Keratinocyte (primary cell): Measurements from ENCODE around the gene BRSK1. TPM values are rescaled to one million over a fixed set of nuclear protein-coding genes. Genes with fewer than 3 reads are reported as not detected.

Source experiments
- DNase-seq: peaks from one replicate; pipeline ENCODE4 v3.0.0-alpha.2; 2011; ENCODE audit warnings: low read depth, missing footprints, low spot score
- FAIRE-seq: peaks from 2 replicates; lab custom pipeline; 2011; peaks lifted over from hg19 to GRCh38; lab: Jason Lieb, UNC
- H2AFZ ChIP-seq: 2 replicates; pipeline ENCODE4 v1.6.0; 2012; ENCODE audit warnings: low read length, control low read depth, inconsistent platforms; ENCODE audit not compliant: control insufficient read depth
- H3K27ac ChIP-seq: 2 replicates; pipeline ENCODE4 v1.5.1; 2011; ENCODE audit warnings: low read length; ENCODE audit not compliant: control insufficient read depth, insufficient read depth
- H3K27me3 ChIP-seq: 3 replicates; pipeline ENCODE4 v1.6.0; 2011; ENCODE audit warnings: low read length; ENCODE audit not compliant: control insufficient read depth, insufficient read depth; ENCODE audit errors: extremely low read depth
- H3K36me3 ChIP-seq, 2 experiments: 2 replicates in 1 of 2; 3 replicates in 1 of 2; pipeline ENCODE4 v1.5.1; 2011; ENCODE audit warnings: low read length in 2 of 2, mild to moderate bottlenecking in 1 of 2; ENCODE audit not compliant: control insufficient read depth in 2 of 2, insufficient read depth in 2 of 2; ENCODE audit errors: extremely low read depth in 1 of 2
- H3K4me1 ChIP-seq: 3 replicates; pipeline ENCODE4 v1.5.1; 2011; ENCODE audit warnings: low read length; ENCODE audit not compliant: control insufficient read depth, insufficient read depth; ENCODE audit errors: extremely low read depth
- H3K4me2 ChIP-seq: 3 replicates; pipeline ENCODE4 v1.6.0; 2011; ENCODE audit warnings: low read depth, low read length; ENCODE audit not compliant: control insufficient read depth, insufficient read depth; ENCODE audit errors: extremely low read depth
- H3K4me3 ChIP-seq, 3 experiments: fragments of 200-600 bp in 1 of 3; sonication (generic) in 1 of 3; 2 replicates in 2 of 3; 3 replicates in 1 of 3; pipeline ENCODE4 v1.5.1; 2011 to 2016; ENCODE audit warnings: low read length in 3 of 3, mild to moderate bottlenecking in 3 of 3, control low read depth in 2 of 3, inconsistent platforms in 1 of 3, low read depth in 1 of 3, mixed read lengths in 1 of 3, mixed run types in 1 of 3, moderate library complexity in 1 of 3; ENCODE audit not compliant: control insufficient read depth in 2 of 3, insufficient read depth in 2 of 3; ENCODE audit errors: extremely low read depth in 1 of 3
- H3K79me2 ChIP-seq: 2 replicates; pipeline ENCODE4 v1.6.0; 2012; ENCODE audit warnings: low read length; ENCODE audit not compliant: control insufficient read depth, insufficient read depth
- H3K9ac ChIP-seq: 3 replicates; pipeline ENCODE4 v1.6.0; 2011; ENCODE audit warnings: low read length; ENCODE audit not compliant: control insufficient read depth, insufficient read depth; ENCODE audit errors: extremely low read depth
- H3K9me1 ChIP-seq: 3 replicates; pipeline ENCODE4 v1.6.0; 2011; ENCODE audit warnings: low read length; ENCODE audit not compliant: control insufficient read depth, insufficient read depth; ENCODE audit errors: extremely low read depth
- H3K9me3 ChIP-seq: 2 replicates; pipeline ENCODE4 v1.5.1; 2012; ENCODE audit warnings: low read depth, low read length; ENCODE audit not compliant: control insufficient read depth
- H4K20me1 ChIP-seq: 3 replicates; pipeline ENCODE4 v1.6.0; 2011; ENCODE audit warnings: low read length; ENCODE audit not compliant: control insufficient read depth, insufficient read depth; ENCODE audit errors: extremely low read depth
- EZH2 ChIP-seq: IDR thresholded peaks from one replicate; pipeline ENCODE4 v1.6.1; 2012; ENCODE audit warnings: inconsistent platforms, mild to moderate bottlenecking, low read length, moderate library complexity
- dilution Hi-C: fragments of 300-500 bp; cut with MboI; formaldehyde crosslinking; loops from one replicate; pipeline ENCODE4 v1.7.0; 2020; ENCODE audit warnings: low sequenced_read_pairs; ENCODE audit not compliant: extremely low pct_ligation_motif_present
- polyA plus RNA-seq, 5 experiments: library from polyadenylated mRNA; depleted of rRNA in 3 of 5; stranded (reverse) in 3 of 5; stranded (forward) in 1 of 5; unstranded in 1 of 5; fragments of >200 nt; gene quantifications; 1 replicate in 1 of 5; 2 replicates in 3 of 5; 3 replicates in 1 of 5; pipeline versions ENCODE4 v1.2.1 to v1.2.3, GENCODE V29; 2011 to 2012; ENCODE audit warnings: missing spikeins in 2 of 5, low read depth in 1 of 5, low replicate concordance in 1 of 5
- TF ChIP-seq, protein P1 (sequence below), 3 experiments: IDR thresholded peaks in 1 of 3; conservative IDR thresholded peaks in 1 of 3; optimal IDR thresholded peaks in 1 of 3; 2 replicates in 2 of 3; 3 replicates in 1 of 3; pipeline versions ENCODE3 to v1.5.1; 2011; ENCODE audit warnings: low read length in 3 of 3, mild to moderate bottlenecking in 3 of 3, moderate library complexity in 2 of 3, control low read depth in 1 of 3, inconsistent platforms in 1 of 3; ENCODE audit not compliant: insufficient read depth in 2 of 3; ENCODE audit errors: extremely low read depth in 1 of 3

The BRSK1 gene
- polyA plus RNA-seq, 1 donor (not counting 4 experiments of a cell fraction or from before 2014, with no cell fraction given), result 0.46 TPM

GRCh38 chr19:55302318-55302703, 18.5 kb downstream of the BRSK1 start:
- no peak for TF ChIP-seq EZH2
- TF ChIP-seq, protein P1, sequence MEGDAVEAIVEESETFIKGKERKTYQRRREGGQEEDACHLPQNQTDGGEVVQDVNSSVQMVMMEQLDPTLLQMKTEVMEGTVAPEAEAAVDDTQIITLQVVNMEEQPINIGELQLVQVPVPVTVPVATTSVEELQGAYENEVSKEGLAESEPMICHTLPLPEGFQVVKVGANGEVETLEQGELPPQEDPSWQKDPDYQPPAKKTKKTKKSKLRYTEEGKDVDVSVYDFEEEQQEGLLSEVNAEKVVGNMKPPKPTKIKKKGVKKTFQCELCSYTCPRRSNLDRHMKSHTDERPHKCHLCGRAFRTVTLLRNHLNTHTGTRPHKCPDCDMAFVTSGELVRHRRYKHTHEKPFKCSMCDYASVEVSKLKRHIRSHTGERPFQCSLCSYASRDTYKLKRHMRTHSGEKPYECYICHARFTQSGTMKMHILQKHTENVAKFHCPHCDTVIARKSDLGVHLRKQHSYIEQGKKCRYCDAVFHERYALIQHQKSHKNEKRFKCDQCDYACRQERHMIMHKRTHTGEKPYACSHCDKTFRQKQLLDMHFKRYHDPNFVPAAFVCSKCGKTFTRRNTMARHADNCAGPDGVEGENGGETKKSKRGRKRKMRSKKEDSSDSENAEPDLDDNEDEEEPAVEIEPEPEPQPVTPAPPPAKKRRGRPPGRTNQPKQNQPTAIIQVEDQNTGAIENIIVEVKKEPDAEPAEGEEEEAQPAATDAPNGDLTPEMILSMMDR (optimal IDR thresholded peaks at IDR 0.05 in 1 of 3, IDR thresholded peaks at IDR 0.05 in 1 of 3, conservative IDR thresholded peaks at IDR 0.05 in 1 of 3; ENCODE audit: extremely low read depth in 1 of 3, insufficient read depth in 2 of 3, low read length in 3 of 3), result no peak
- peak overlapping the region; percentile 67 for H3K4me2 ChIP-seq
- H3K79me2 ChIP-seq, result no peaks in the 10 kb centered on the region
- no peaks in the 10 kb centered on the region for H3K9me3 ChIP-seq
- DNase-seq (no peak), FAIRE-seq (no peak)
- peak overlapping the region; percentile 96 for H2AFZ ChIP-seq
- H4K20me1 ChIP-seq, result no peaks in the 10 kb centered on the region
- H3K36me3 ChIP-seq, result no peaks in the 10 kb centered on the region
- H3K27me3 ChIP-seq, result no peaks in the 10 kb centered on the region
- H3K27ac ChIP-seq, result no peak overlapping the region
- peak overlapping the region; percentile 32 to 59 (median 35) for H3K4me3 ChIP-seq
- H3K9ac ChIP-seq, result no peak overlapping the region
- no peaks in the 10 kb centered on the region for H3K9me1 ChIP-seq
- H3K4me1 ChIP-seq, result peaks cover 2% of the 10 kb centered on the region
- dilution Hi-C loops, result no loop called here

DNA sequence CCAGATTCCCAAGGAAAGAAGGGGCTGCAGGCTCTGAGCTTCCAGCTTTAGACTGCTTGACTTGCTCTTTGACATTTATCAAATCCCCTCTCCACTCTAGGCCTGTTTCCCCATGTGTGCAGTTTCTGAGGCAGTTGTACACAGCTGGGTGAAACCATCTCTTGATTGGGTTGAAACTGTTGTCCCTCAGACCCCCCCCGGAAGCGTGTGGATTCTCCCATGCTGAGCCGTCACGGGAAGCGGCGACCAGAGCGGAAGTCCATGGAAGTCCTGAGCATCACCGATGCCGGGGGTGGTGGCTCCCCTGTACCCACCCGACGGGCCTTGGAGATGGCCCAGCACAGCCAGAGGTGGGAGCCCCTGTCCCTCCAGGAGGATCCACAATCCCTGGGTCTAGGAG, 19.7 kb downstream of the BRSK1 start:
- Histone ChIP-seq H3K36me3 (no peaks in the 10 kb centered on the region), H3K4me1 (peaks cover 2% of the 10 kb centered on the region), H3K9ac (no peak overlapping the region), H4K20me1 (no peaks in the 10 kb centered on the region), H2AFZ (no peak overlapping the region), H3K27ac (no peak overlapping the region), H3K4me2 (no peak overlapping the region), H3K9me1 (no peaks in the 10 kb centered on the region), H3K9me3 (no peaks in the 10 kb centered on the region), H3K27me3 (no peaks in the 10 kb centered on the region), H3K4me3 (no peak overlapping the region), H3K79me2 (no peaks in the 10 kb centered on the region)
- dilution Hi-C loops, result no loop called here
- TF ChIP-seq, protein P1 (optimal IDR thresholded peaks at IDR 0.05 in 1 of 3, IDR thresholded peaks at IDR 0.05 in 1 of 3, conservative IDR thresholded peaks at IDR 0.05 in 1 of 3; ENCODE audit: extremely low read depth in 1 of 3, insufficient read depth in 2 of 3, low read length in 3 of 3), result no peak
- no peak for TF ChIP-seq EZH2
- FAIRE-seq (no peak), DNase-seq (no peak)
